Measurements from ENCODE around the gene RASSF5. TPM values are rescaled to one million over a fixed set of nuclear protein-coding genes. Genes with fewer than 3 reads are reported as not detected.

Gene RASSF5
- total and polyA plus RNA-seq, 2 of the 13 experiments (the other 11 are each of a cell fraction or from before 2014, with no cell fraction given) = 0.18 to 0.40 TPM

GRCh38 chr1:206535853-206536188, 28.5 kb downstream of the RASSF5 start (continued):
- no peak for TF ChIP-seq HNF1A (IDR thresholded peaks at IDR 0.05; ENCODE audit: low read depth)
- TF ChIP-seq HNF1A (CRISPR knock-in tag; IDR thresholded peaks at IDR 0.05; ENCODE audit: borderline replicate concordance) = no peak
- no peak for TF ChIP-seq ZNF124 (CRISPR knock-in tag; IDR thresholded peaks at IDR 0.05)

- WGBS (ENCODE audit: low lambda C conversion rate) = 28% methylated on average over 3 of the region's 4 CpGs
- H3K9me3 ChIP-seq (ENCODE audit: low read length) = no peaks in the 10 kb centered on the region
- intact Hi-C loops (cut with micrococcal nuclease; ENCODE audit: unreplicated experiment) = no loop called here
- no peak for DNase-seq (ENCODE audit: low spot score)
- no peak for FAIRE-seq
- no peaks in the 10 kb centered on the region for H3K4me1 ChIP-seq (ENCODE audit: insufficient read depth, low read length)
- ATAC-seq = no peak
- POLR2A ChIA-PET = no interaction called here
- H3K36me3 ChIP-seq (replicated peaks in 1 of 2; ENCODE audit: control insufficient read depth in 1 of 2, insufficient read depth in 2 of 2, low read length in 2 of 2) = no peaks in the 10 kb centered on the region
- no TSS peak for BruUV-seq (replicated peaks)
- H3K79me2 ChIP-seq (ENCODE audit: insufficient read depth, low read length) = no peaks in the 10 kb centered on the region
- H3K4me2 ChIP-seq (ENCODE audit: low read depth, low read length) = no peak overlapping the region
- H4K20me1 ChIP-seq (ENCODE audit: insufficient read depth, low read length) = no peaks in the 10 kb centered on the region
- CTCF ChIA-PET (ENCODE audit: low intra/inter-chr PET ratio, low total read pairs) = no interaction called here
- in situ Hi-C loops (cut with HindIII; ENCODE audit: extremely low pct_ligation_motif_present, low pct_unique_long_range_greater_than_20kb) = no loop called here
- H3K4me3 ChIP-seq (replicated peaks in 1 of 3; ENCODE audit: insufficient read depth in 1 of 3, low read depth in 2 of 3, low read length in 3 of 3) = no peak overlapping the region
- H3K27ac ChIP-seq (ENCODE audit: extremely low read length, insufficient read depth, low read length) = no peak overlapping the region
- H3K9ac ChIP-seq (ENCODE audit: insufficient read depth, low read depth, low read length) = no peak overlapping the region
- no peak overlapping the region for H2AFZ ChIP-seq (ENCODE audit: low read length)
- peaks cover 0 to 4% of the 10 kb centered on the region in 2 experiments; a peak in 1 of 5 replicates for H3K27me3 ChIP-seq (ENCODE audit: control insufficient read depth in 1 of 2, insufficient read depth in 2 of 2, low read length in 2 of 2)
- TF ChIP-seq PHF5A (CRISPR knock-in tag; IDR thresholded peaks at IDR 0.05; ENCODE audit: low read depth, unreplicated experiment) (no peak), ZMAT3 (CRISPR knock-in tag; conservative IDR thresholded peaks at IDR 0.05) (no peak), ZNF550 (CRISPR knock-in tag; IDR thresholded peaks at IDR 0.05; ENCODE audit: borderline replicate concordance) (no peak), CTCF (CRISPR knock-in tag; IDR thresholded peaks at IDR 0.05) (no peak), SP4 (CRISPR knock-in tag; IDR thresholded peaks at IDR 0.05) (no peak), ZSCAN12 (CRISPR knock-in tag; IDR thresholded peaks at IDR 0.05) (no peak), PRPF4 (IDR thresholded peaks at IDR 0.05; ENCODE audit: low read depth, low read length, poor library complexity, severe bottlenecking) (no peak), ZKSCAN8 (CRISPR knock-in tag; IDR thresholded peaks at IDR 0.05; ENCODE audit: borderline replicate concordance) (no peak)
- TF ChIP-seq, protein P1, sequence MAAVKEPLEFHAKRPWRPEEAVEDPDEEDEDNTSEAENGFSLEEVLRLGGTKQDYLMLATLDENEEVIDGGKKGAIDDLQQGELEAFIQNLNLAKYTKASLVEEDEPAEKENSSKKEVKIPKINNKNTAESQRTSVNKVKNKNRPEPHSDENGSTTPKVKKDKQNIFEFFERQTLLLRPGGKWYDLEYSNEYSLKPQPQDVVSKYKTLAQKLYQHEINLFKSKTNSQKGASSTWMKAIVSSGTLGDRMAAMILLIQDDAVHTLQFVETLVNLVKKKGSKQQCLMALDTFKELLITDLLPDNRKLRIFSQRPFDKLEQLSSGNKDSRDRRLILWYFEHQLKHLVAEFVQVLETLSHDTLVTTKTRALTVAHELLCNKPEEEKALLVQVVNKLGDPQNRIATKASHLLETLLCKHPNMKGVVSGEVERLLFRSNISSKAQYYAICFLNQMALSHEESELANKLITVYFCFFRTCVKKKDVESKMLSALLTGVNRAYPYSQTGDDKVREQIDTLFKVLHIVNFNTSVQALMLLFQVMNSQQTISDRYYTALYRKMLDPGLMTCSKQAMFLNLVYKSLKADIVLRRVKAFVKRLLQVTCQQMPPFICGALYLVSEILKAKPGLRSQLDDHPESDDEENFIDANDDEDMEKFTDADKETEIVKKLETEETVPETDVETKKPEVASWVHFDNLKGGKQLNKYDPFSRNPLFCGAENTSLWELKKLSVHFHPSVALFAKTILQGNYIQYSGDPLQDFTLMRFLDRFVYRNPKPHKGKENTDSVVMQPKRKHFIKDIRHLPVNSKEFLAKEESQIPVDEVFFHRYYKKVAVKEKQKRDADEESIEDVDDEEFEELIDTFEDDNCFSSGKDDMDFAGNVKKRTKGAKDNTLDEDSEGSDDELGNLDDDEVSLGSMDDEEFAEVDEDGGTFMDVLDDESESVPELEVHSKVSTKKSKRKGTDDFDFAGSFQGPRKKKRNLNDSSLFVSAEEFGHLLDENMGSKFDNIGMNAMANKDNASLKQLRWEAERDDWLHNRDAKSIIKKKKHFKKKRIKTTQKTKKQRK (IDR thresholded peaks at IDR 0.05; ENCODE audit: low read length) = no peak
- TF ChIP-seq, protein P2, sequence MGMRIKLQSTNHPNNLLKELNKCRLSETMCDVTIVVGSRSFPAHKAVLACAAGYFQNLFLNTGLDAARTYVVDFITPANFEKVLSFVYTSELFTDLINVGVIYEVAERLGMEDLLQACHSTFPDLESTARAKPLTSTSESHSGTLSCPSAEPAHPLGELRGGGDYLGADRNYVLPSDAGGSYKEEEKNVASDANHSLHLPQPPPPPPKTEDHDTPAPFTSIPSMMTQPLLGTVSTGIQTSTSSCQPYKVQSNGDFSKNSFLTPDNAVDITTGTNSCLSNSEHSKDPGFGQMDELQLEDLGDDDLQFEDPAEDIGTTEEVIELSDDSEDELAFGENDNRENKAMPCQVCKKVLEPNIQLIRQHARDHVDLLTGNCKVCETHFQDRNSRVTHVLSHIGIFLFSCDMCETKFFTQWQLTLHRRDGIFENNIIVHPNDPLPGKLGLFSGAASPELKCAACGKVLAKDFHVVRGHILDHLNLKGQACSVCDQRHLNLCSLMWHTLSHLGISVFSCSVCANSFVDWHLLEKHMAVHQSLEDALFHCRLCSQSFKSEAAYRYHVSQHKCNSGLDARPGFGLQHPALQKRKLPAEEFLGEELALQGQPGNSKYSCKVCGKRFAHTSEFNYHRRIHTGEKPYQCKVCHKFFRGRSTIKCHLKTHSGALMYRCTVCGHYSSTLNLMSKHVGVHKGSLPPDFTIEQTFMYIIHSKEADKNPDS (CRISPR knock-in tag; IDR thresholded peaks at IDR 0.05) = no peak
Observed at GRCh38 chr1:206537141-206537540, 29.8 kb downstream of the RASSF5 start.
